H1 (cell line): ENCODE results near the gene ACSF3. TPM values are rescaled to one million over a fixed set of nuclear protein-coding genes. Genes with fewer than 3 reads are reported as not detected.

Source experiments
- KDM5A ChIP-seq: fragments of 200-600 bp; IDR thresholded peaks from 2 replicates; pipeline ENCODE4 v1.7.1; 2012; ENCODE audit warnings: mild to moderate bottlenecking, low read length, inconsistent platforms, mixed read lengths
- SIN3A ChIP-seq, 2 experiments: IDR thresholded peaks in 1 of 2; conservative IDR thresholded peaks in 1 of 2; 2 replicates each; pipeline ENCODE4 v1.6.1; 2011 to 2012; ENCODE audit warnings: low read length in 2 of 2, improper control_type of control experiment in 1 of 2, low read depth in 1 of 2, mild to moderate bottlenecking in 1 of 2
- SP2 ChIP-seq: IDR thresholded peaks from 2 replicates; pipeline ENCODE4 v1.6.1; 2012; ENCODE audit warnings: mild to moderate bottlenecking, low read length, inconsistent platforms
- SUZ12 ChIP-seq: fragments of 200-600 bp; sonication (generic); IDR thresholded peaks from 2 replicates; pipeline ENCODE4 v1.6.1; 2012; ENCODE audit warnings: mild to moderate bottlenecking, inconsistent platforms, low read length, moderate library complexity, mixed read lengths
- polyA plus RNA-seq, 7 experiments: library from polyadenylated mRNA; depleted of rRNA in 3 of 7; stranded (reverse) in 5 of 7; unstranded in 2 of 7; fragments of >200 nt in 5 of 7; fragments of 200-250 nt in 2 of 7; gene quantifications; 1 replicate in 5 of 7; 2 replicates in 1 of 7; 4 replicates in 1 of 7; pipeline versions ENCODE4 v1.2.1 to v1.2.3, GENCODE V29; 2011 to 2013; ENCODE audit warnings: missing spikeins in 2 of 7, mixed read lengths in 2 of 7
- total RNA-seq: library from RNA; stranded (reverse); fragmentation: NEBNext Ultra II Directional; extraction: Animal tissue kit (Norgen Biotek cat#: 25700); gene quantifications from 2 replicates; pipeline ENCODE4 v1.2.1, GENCODE V29; 2021

The ACSF3 gene
- total and polyA plus RNA-seq, 2 of the 8 experiments (the other 6 are each of a cell fraction or from before 2014, with no cell fraction given): 15.6 to 22.9 TPM

DNA sequence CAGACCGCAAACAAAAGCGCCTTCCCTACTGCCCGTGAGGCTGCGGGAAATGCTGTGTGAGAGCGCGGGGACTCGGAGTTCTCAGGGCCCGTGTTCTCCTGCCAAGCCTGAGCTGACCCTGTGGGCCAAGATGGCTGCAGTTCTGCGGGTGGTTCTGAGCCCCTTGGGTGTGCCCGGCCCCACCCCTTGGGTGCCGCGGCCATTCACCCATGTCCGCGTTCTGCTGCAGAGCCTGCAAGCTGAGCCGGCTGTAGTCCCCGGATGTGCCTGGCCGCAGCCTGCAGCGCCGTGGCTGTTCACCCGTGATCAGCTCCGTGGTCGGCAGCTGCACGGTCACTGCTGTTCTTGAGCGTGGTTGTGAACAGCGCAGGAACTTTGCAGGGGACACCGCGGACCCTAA is 20.0 kb downstream of the ACSF3 start (continued):
- TF ChIP-seq SIN3A (conservative IDR thresholded peaks at IDR 0.05 in 1 of 2, IDR thresholded peaks at IDR 0.05 in 1 of 2; ENCODE audit: low read depth in 1 of 2, low read length in 2 of 2) (no peak), SUZ12 (no peak), KDM5A (no peak), SP2 (no peak)
- TF ChIP-seq, all 59 proteins: peak for 0
